Measurements from ENCODE around the gene SPHK1. TPM values are rescaled to one million over a fixed set of nuclear protein-coding genes. Genes with fewer than 3 reads are reported as not detected.
A peak's percentile ranks its signal among the peaks of the same experiment; 100 is the strongest.

SPHK1 gene
- total RNA-seq, 2 experiments from 2014 or later, result 0.28 to 0.78 TPM

GRCh38 chr17:76382351-76382802, 2.0 kb upstream of the SPHK1 start:
- H3K4me2 ChIP-seq (ENCODE audit: low read length), result peak overlapping the region; percentile 97; the same call in 1 of the 2 replicates
- no peaks in the 10 kb centered on the region for H3K9me3 ChIP-seq (ENCODE audit: low read length)
- no peaks in the 10 kb centered on the region for H4K20me1 ChIP-seq (ENCODE audit: insufficient read depth, low read length)
- no TSS peak for BruUV-seq (replicated peaks)
- H3K36me3 ChIP-seq (ENCODE audit: insufficient read depth, low read length), result no peaks in the 10 kb centered on the region
- CTCF ChIA-PET (ENCODE audit: unreplicated experiment), result no interaction called here
- H3K9me2 ChIP-seq (ENCODE audit: insufficient read depth, low read length), result no peaks in the 10 kb centered on the region
- intact Hi-C loops (cut with micrococcal nuclease; ENCODE audit: unreplicated experiment), result no loop called here
- no peak overlapping the region for H2AFZ ChIP-seq (ENCODE audit: low read length)
- DNase-seq (ENCODE audit: low spot score), result no peak
- H3K4me3 ChIP-seq (ENCODE audit: low read depth, low read length, poor library complexity, severe bottlenecking), result no peak overlapping the region
- H3K79me2 ChIP-seq (ENCODE audit: insufficient read depth, low read depth, low read length), result no peaks in the 10 kb centered on the region
- no peak overlapping the region for H3K27ac ChIP-seq (ENCODE audit: low read depth, low read length, poor library complexity, severe bottlenecking)
- no peak for TF ChIP-seq EZH2phosphoT487 (IDR thresholded peaks at IDR 0.05; ENCODE audit: borderline replicate concordance, low read depth, low read length)
- no peak for TF ChIP-seq CTCF (conservative IDR thresholded peaks at IDR 0.05; ENCODE audit: low read length)
- POLR2A ChIA-PET, result interaction anchor here (0.5 kb wide), 1 partner anchor 57 kb away, joined by 3 read pairs; no protein-coding TSS in a partner anchor
- H3K4me1 ChIP-seq (ENCODE audit: insufficient read depth, low read length, poor library complexity, severe bottlenecking), result peaks cover 29% of the 10 kb centered on the region

- no peaks in the 10 kb centered on the region for H4K20me1 ChIP-seq (ENCODE audit: insufficient read depth, low read length)
- H3K4me3 ChIP-seq (ENCODE audit: low read depth, low read length, poor library complexity, severe bottlenecking), result peak overlapping the region; percentile 64
- DNase-seq (ENCODE audit: low spot score), result no peak
- no TSS peak for BruUV-seq (replicated peaks)
- intact Hi-C loops (cut with micrococcal nuclease; ENCODE audit: unreplicated experiment), result no loop called here
- peak overlapping the region; percentile 97 for H3K4me2 ChIP-seq (ENCODE audit: low read length)
- ChIA-PET CTCF (ENCODE audit: unreplicated experiment) (interaction anchor here (0.7 kb wide), 1 partner anchor 75 kb away, joined by 6 read pairs; no protein-coding TSS in a partner anchor), POLR2A (interaction anchor here (0.5 to 0.6 kb wide), 3 partner anchors 12 to 58 kb away, joined by 3 to 4 read pairs (median 4); no protein-coding TSS in a partner anchor)
- no peaks in the 10 kb centered on the region for H3K79me2 ChIP-seq (ENCODE audit: insufficient read depth, low read depth, low read length)
- peaks cover 29% of the 10 kb centered on the region for H3K4me1 ChIP-seq (ENCODE audit: insufficient read depth, low read length, poor library complexity, severe bottlenecking)
- TF ChIP-seq EZH2phosphoT487 (IDR thresholded peaks at IDR 0.05; ENCODE audit: borderline replicate concordance, low read depth, low read length), result no peak
- no peak for TF ChIP-seq CTCF (conservative IDR thresholded peaks at IDR 0.05; ENCODE audit: low read length)
- no peaks in the 10 kb centered on the region for H3K9me3 ChIP-seq (ENCODE audit: low read length)
- peaks cover 2% of the 10 kb centered on the region; the same call in 1 of the 2 replicates for H3K36me3 ChIP-seq (ENCODE audit: insufficient read depth, low read length)
- H2AFZ ChIP-seq (ENCODE audit: low read length), result peak overlapping the region; percentile 62; the same call in 1 of the 2 replicates
- no peak overlapping the region for H3K27ac ChIP-seq (ENCODE audit: low read depth, low read length, poor library complexity, severe bottlenecking)
- H3K9me2 ChIP-seq (ENCODE audit: insufficient read depth, low read length), result no peaks in the 10 kb centered on the region
Observed at GRCh38 chr17:76382803-76383545, 1.4 kb upstream of the SPHK1 start.
